HG02870 (cell line): Measurements from ENCODE around the gene CCL7.

Experiments
- ATAC-seq: cut with Tn5 transposase; IDR thresholded peaks from one replicate; pipeline ENCODE4 v1.9.1; 2021; ENCODE audit warnings: mild to moderate bottlenecking, moderate library complexity; ENCODE audit not compliant: unreplicated experiment

CCL7 gene

DNA sequence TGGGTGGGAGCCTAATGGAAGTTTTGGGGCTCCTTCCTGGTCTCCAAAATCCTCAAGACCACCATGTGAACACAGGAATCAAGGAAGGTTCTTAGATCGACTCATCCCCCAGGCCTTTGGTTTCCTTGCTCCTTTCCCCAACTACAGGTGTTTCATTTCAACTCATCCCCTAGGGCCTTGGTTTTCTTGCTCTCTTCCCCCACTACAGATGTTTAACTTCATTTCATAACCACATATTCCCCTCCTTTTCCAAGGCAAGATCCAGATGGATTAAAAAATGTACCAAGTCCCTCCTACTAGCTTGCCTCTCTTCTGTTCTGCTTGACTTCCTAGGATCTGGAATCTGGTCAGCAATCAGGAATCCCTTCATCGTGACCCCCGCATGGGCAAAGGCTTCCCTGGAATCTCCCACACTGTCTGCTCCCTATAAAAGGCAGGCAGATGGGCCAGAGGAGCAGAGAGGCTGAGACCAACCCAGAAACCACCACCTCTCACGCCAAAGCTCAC is 15.3 kb downstream of the CCL7 start, which contains the start of gene CCL11:
CCL11 (plus strand) TSS at position 457 of the 507 bp plus-strand sequence. CDS start 67 bp downstream, outside the sequence.
- no peak for ATAC-seq

DNA sequence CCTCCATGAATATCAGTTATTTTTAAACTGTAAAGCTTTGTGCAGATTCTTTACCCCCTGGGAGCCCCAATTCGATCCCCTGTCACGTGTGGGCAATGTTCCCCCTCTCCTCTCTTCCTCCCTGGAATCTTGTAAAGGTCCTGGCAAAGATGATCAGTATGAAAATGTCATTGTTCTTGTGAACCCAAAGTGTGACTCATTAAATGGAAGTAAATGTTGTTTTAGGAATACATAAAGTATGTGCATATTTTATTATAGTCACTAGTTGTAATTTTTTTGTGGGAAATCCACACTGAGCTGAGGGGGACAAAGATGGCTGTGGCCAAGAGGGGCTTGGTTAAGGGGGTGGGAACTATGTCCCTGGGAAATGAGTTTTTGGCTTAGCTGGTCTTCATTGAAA is 17.9 kb downstream of the CCL7 start:
- no peak for ATAC-seq

- no peak for ATAC-seq
These were observed 20.6 kb downstream of the CCL7 start for GRCh38 chr17:34290586-34290985.

GRCh38 chr17:34291721-34292348 is 21.8 kb downstream of the CCL7 start:
- no peak for ATAC-seq

DNA sequence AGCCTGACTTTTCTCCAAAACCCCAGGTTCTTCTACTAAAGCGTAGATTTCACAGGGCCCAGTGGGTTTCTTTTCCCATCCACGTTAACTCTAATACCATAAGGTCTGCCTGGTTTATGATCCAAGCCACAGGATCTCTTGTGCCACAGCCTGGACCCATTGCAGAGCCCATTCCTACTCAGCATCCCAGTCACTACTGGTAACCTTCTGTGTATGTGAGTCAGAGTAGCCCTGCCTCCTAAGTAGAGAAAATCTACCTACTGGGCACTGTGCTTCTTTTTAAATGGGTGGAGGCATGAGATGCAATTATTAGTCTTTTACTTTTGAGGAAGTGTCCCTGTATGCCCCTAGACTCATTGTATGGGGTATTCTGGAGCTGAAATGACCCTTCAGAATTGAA is 29.0 kb downstream of the CCL7 start:
- ATAC-seq: no peak

- no peak for ATAC-seq
These were observed 30.0 kb downstream of the CCL7 start for GRCh38 chr17:34299956-34300577.

DNA sequence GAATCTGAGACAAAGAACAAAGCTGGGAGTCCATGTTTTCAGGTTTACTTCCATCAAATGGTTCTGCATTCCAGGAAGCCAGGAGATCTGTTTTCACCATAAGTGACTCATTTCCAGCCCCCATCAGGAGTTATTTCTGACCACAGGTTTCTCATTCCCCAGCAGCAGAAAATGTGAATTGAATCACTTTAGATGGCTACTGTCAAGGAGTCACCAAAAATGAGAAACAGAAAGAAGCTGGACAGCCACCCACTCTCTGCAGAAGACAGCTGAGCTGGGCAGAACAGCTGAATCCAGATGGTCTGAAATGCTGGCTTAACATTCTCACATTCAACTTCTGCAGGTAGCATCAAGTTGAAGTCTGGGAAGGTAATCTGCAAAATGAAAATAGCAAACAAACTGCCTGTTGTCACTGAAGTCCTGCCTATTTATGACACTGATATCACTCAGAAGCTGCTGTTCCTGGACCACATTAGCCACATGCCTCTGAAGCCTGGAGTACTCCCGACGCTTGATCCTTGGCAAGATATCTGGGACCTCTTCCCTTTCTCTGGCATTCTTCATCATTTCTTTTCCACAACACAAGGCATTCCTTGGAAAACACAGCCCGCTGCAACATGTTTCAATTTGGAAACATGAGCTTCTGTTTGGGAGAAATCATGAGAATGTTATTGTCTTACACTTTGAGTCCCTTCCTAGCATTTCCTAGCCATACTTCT is 30.8 kb downstream of the CCL7 start:
- no peak for ATAC-seq

DNA sequence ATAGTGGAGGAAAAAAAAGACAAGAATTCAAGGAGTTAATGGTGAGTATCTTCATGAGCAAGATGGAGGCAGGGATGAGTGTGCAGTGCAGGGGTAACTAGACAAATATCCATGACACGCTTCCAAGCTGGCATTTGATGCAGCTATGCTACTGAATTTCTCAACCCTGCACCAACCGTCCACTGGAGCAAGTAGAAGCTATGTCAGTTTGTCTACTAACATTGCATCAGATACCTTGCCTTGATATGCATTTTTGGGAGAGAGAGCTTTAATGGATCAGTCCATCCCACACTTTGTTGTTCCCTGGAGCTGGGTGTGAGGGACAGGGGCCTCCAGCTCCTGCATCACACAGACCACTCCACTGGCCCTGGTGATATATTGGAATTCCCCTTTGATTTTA is 32.0 kb downstream of the CCL7 start:
- ATAC-seq: no peak

DNA sequence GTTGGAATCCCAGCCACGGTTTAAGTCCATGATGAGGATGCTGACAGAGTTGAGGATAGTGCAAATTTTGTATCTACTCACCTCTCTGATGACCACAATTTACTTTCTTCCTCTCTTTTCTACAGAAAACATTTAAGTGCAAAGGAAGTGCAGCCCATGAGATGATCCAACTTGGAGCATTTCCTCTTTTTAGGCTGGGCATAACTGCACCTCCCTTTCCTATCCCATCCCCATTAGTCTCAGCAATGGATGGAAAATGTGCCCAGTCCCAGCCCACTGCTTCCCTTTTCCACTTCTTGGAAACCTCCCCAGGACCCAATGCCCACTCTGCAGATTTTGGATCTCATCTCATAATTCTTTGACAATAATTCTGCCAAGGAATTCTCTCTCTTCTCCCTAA is 32.6 kb downstream of the CCL7 start:
- no peak for ATAC-seq

DNA sequence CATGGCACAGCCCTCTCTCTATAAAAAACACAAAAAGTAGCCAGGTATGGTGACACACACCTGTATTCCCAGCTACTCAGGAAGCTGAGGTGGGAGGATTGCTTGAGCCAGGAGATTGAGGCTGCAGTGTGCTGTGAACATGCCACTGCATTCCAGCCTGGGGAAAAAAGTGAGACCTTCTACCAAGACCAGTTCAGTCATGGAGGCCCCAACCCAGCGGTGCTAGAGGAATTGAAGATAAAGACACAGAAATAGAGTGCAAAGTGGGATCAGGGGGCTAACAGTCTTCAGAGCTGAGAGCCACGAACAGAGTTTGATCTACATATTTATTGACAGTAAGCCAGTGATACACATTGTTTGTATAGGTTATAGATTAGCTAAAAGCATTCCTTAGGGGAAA is 33.6 kb downstream of the CCL7 start:
- ATAC-seq: no peak

DNA sequence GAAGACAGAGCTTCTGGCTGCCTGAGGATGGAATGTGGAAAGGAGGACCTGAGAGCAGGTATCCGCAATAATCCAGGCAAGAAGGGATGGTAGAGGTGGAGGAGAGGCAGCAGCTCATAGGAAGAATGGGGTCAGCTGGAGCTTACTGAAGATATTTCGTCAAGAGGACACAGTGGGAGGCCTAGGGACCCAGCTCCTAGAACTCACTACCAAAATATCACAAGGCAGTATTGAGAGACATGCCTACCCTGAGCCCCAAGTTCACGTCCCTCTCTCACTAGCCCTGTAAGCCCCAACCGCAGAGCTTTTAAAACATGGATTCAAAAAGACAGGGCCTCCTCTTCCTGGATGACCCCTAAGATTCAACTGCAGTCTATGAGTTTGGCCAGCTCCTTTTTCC is 35.0 kb downstream of the CCL7 start:
- no peak for ATAC-seq

- ATAC-seq: no peak
These were observed 35.6 kb downstream of the CCL7 start for GRCh38 chr17:34305606-34306005.

DNA sequence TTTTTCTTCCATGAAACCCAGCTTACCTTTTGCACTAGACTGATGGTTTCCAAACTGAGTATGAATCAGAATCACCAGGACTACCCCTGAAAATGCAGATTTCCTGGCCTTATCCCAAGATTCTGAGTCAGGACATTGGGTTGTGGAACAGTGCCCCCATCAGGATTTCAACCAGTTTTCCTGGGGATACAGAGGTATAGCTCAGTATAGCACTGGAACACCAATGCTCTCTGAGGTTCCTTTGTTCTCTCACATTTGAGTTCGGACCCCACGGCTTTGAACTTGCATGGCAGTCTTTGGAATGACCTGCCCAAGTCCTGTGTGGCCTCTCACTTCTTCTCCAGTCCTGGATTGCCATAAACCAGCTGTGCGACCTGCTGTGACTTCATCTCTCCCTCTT is 36.4 kb downstream of the CCL7 start:
- no peak for ATAC-seq

- ATAC-seq: no peak
These were observed 37.1 kb downstream of the CCL7 start for GRCh38 chr17:34307110-34307509.

DNA sequence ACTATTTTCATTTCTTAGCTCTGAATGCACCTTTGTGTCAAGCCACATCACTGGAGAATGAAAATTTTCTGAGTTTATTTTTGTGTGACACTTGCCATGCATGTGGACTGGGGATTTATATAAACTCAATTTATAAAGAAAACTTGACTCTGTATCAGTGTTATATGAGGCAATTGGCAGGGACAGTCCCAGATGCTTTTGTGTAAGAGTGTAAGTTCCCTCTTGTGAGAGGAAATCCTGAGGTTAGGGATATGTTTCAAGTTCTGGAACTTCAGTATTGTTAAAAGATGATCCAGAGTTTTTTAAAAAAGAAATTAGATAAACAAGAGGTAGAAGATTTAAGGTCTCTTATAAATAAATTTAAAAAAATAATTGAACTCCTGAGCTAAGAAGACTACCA is 38.4 kb downstream of the CCL7 start:
- ATAC-seq: no peak

- no peak for ATAC-seq
These were observed 41.3 kb downstream of the CCL7 start for GRCh38 chr17:34311291-34311690.

GRCh38 chr17:34312080-34312479 is 42.1 kb downstream of the CCL7 start:
- no peak for ATAC-seq

GRCh38 chr17:34313164-34313563 is 43.1 kb downstream of the CCL7 start:
- ATAC-seq: no peak

GRCh38 chr17:34314279-34314678 is 44.3 kb downstream of the CCL7 start:
- ATAC-seq: no peak

DNA sequence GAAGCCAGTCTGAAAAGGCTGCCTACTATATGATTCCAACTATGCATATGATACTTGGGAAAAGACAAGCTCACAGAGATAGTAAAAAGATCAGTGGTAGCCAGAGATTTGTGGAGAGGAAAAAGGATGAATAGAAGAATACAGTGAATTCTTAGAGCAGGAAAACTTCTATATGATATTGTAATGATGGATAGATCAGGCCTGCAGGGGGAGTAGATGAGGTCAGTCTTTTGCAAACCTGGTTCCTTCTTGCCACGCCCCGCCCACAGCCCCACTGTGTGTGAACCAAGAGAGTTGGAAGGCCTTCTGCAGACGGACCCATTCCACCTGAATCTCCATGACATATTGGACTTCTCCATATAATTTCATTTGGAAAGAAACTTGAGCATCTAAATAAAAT is 48.5 kb downstream of the CCL7 start:
- no peak for ATAC-seq

DNA sequence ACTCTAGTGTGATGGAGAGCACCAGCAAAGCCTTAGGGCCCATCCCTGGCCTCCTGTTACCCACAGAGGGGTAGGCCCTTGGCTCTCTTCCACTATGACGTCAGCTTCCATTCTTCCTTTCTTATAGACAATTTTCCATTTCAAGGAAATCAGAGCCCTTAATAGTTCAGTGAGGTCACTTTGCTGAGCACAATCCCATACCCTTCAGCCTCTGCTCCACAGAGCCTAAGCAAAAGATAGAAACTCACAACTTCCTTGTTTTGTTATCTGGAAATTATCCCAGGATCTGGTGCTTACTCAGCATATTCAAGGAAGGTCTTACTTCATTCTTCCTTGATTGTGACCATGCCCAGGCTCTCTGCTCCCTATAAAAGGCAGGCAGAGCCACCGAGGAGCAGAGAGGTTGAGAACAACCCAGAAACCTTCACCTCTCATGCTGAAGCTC is 49.0 kb downstream of the CCL7 start, which contains the start of gene CCL8:
CCL8 (plus strand) TSS at position 397 of the 445 bp plus-strand sequence. CDS start 67 bp downstream, outside the sequence.
- no peak for ATAC-seq
